GM19395 (cell line): Measurements from ENCODE around the gene UPF3A.

ENCODE experiments used
- ATAC-seq: cut with Tn5 transposase; IDR thresholded peaks from one replicate; pipeline ENCODE4 v1.9.1; 2021; ENCODE audit warnings: mild to moderate bottlenecking, moderate library complexity; ENCODE audit not compliant: unreplicated experiment

UPF3A gene

GRCh38 chr13:114299604-114300305 is 18.4 kb downstream of the UPF3A start:
- ATAC-seq = no peak

GRCh38 chr13:114303700-114304327 is 22.4 kb downstream of the UPF3A start:
- no peak for ATAC-seq

- no peak for ATAC-seq
Observed at GRCh38 chr13:114304346-114305034, 23.1 kb downstream of the UPF3A start.

- ATAC-seq = no peak
Observed at GRCh38 chr13:114309086-114309485, 27.7 kb downstream of the UPF3A start.

GRCh38 chr13:114309806-114310410 is 28.5 kb downstream of the UPF3A start:
- no peak for ATAC-seq

- no peak for ATAC-seq
Observed at GRCh38 chr13:114310956-114311355, 29.6 kb downstream of the UPF3A start.

- ATAC-seq = no peak
Observed at GRCh38 chr13:114311387-114311786, 30.0 kb downstream of the UPF3A start.

- ATAC-seq = no peak
Observed at GRCh38 chr13:114311908-114312307, 30.5 kb downstream of the UPF3A start.

GRCh38 chr13:114313061-114313860 is 31.9 kb downstream of the UPF3A start:
- ATAC-seq = peak; percentile 42

- ATAC-seq = peak; percentile 84
Observed at GRCh38 chr13:114314074-114314912, 32.9 kb downstream of the UPF3A start, which contains the start of gene CHAMP1. CHAMP1 (plus strand) TSS chr13:114314503; CDS start chr13:114323843, 9,340 bp downstream.

GRCh38 chr13:114315074-114315785 is 33.8 kb downstream of the UPF3A start:
- peak; percentile 3 for ATAC-seq

- ATAC-seq = no peak
Observed at GRCh38 chr13:114318624-114319023, 37.2 kb downstream of the UPF3A start.

- ATAC-seq = no peak
Observed at GRCh38 chr13:114319441-114319913, 38.1 kb downstream of the UPF3A start.

- no peak for ATAC-seq
Observed at GRCh38 chr13:114320065-114320464, 38.7 kb downstream of the UPF3A start.

- no peak for ATAC-seq
Observed at GRCh38 chr13:114321256-114321655, 39.9 kb downstream of the UPF3A start.

GRCh38 chr13:114323349-114323748 is 41.9 kb downstream of the UPF3A start:
- no peak for ATAC-seq

- no peak for ATAC-seq
Observed at GRCh38 chr13:114324334-114324733, 42.9 kb downstream of the UPF3A start.

GRCh38 chr13:114325729-114326128 is 44.3 kb downstream of the UPF3A start:
- ATAC-seq = no peak

GRCh38 chr13:114328034-114328433 is 46.6 kb downstream of the UPF3A start:
- ATAC-seq = no peak
